Endothelial cell (in vitro differentiated cells): ENCODE measurements around the gene CARHSP1. TPM values are rescaled to one million over a fixed set of nuclear protein-coding genes. Genes with fewer than 3 reads are reported as not detected.

Experiments
- DNase-seq: peaks from one replicate; pipeline ENCODE4 v3.0.0; 2021; ENCODE audit warnings: low spot score
- H3K27ac Mint-ChIP-seq: one replicate; pipeline ENCODE4 v1.8.0; 2021; ENCODE audit warnings: mixed read lengths, inconsistent platforms; ENCODE audit not compliant: unreplicated experiment
- H3K27me3 Mint-ChIP-seq: one replicate; pipeline ENCODE4 v1.8.0; 2021; ENCODE audit warnings: mild to moderate bottlenecking, moderate library complexity, mixed read lengths, inconsistent platforms; ENCODE audit not compliant: unreplicated experiment
- H3K36me3 Mint-ChIP-seq: one replicate; pipeline ENCODE4 v1.8.0; 2021; ENCODE audit warnings: mild to moderate bottlenecking, low read depth, mixed read lengths, inconsistent platforms; ENCODE audit not compliant: unreplicated experiment
- H3K4me1 Mint-ChIP-seq: one replicate; pipeline ENCODE4 v1.8.0; 2021; ENCODE audit warnings: mild to moderate bottlenecking, mixed read lengths, inconsistent platforms; ENCODE audit not compliant: unreplicated experiment
- H3K4me3 Mint-ChIP-seq: one replicate; pipeline ENCODE4 v1.8.0; 2021; ENCODE audit warnings: mild to moderate bottlenecking, mixed read lengths, inconsistent platforms; ENCODE audit not compliant: unreplicated experiment
- H3K9me3 Mint-ChIP-seq: one replicate; pipeline ENCODE4 v1.8.0; 2021; ENCODE audit warnings: mixed read lengths, inconsistent platforms; ENCODE audit not compliant: unreplicated experiment
- total RNA-seq: library from RNA; stranded (reverse); fragmentation: NEBNext Ultra II Directional; extraction: Animal tissue kit (Norgen Biotek cat#: 25700); gene quantifications from one replicate; pipeline ENCODE4 v1.2.1, GENCODE V29; 2021; ENCODE audit not compliant: unreplicated experiment
- TF ChIP-seq, protein P1 (sequence below): fragments of 200-600 bp; sonication (generic); IDR thresholded peaks from one replicate; pipeline ENCODE4 v1.5.0; 2021; ENCODE audit warnings: antibody characterized with exemption; ENCODE audit not compliant: unreplicated experiment

CARHSP1 gene
- total RNA-seq, 1 donor from 2014 or later, result 127 TPM

DNA sequence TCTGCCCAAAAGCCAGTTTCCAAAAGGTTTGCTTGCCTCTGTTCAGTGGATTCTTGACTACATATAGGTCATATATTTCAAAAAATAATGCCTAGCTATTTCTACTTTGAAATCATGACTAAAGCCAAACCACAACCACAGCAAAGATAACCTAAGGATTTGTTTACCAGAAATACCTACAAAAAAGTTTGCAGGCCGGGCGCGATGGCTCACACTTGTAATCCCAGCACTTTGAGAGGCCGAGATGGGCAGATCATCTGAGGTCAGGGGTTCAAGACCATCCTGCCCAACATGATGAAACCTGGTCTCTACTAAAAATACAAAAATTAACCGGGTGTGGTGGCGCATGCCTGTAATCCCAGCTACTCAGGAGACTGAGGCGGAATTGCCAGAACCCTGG is 15.2 kb downstream of the CARHSP1 start:
- Mint-ChIP-seq H3K27ac (no peak overlapping the region), H3K9me3 (no peaks in the 10 kb centered on the region), H3K27me3 (peaks cover 15% of the 10 kb centered on the region), H3K4me1 (peaks cover 48% of the 10 kb centered on the region), H3K36me3 (peaks cover 42% of the 10 kb centered on the region), H3K4me3 (no peak overlapping the region)
- no peak for DNase-seq
- TF ChIP-seq, protein P1, sequence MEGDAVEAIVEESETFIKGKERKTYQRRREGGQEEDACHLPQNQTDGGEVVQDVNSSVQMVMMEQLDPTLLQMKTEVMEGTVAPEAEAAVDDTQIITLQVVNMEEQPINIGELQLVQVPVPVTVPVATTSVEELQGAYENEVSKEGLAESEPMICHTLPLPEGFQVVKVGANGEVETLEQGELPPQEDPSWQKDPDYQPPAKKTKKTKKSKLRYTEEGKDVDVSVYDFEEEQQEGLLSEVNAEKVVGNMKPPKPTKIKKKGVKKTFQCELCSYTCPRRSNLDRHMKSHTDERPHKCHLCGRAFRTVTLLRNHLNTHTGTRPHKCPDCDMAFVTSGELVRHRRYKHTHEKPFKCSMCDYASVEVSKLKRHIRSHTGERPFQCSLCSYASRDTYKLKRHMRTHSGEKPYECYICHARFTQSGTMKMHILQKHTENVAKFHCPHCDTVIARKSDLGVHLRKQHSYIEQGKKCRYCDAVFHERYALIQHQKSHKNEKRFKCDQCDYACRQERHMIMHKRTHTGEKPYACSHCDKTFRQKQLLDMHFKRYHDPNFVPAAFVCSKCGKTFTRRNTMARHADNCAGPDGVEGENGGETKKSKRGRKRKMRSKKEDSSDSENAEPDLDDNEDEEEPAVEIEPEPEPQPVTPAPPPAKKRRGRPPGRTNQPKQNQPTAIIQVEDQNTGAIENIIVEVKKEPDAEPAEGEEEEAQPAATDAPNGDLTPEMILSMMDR, result no peak

DNA sequence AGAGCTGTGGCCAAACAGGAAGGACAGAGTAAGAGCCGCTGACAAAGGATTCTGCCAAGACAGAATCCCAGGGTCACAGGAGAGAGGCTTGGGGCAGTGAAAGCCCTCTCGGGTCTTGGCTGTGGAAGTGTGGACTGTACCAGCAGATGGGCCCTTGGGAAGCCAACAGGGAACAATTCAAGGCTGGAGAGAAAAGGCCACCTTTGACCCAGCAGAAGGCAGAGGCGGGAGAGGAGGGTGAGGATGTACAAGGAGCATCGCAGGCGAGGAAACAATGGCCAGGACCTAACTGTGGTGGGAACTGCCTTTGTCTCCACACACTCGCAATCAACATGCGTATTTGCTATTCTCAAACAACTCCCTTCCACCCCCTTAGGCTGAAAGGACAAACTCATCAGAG is 15.7 kb downstream of the CARHSP1 start:
- Mint-ChIP-seq H3K27me3 (peaks cover 15% of the 10 kb centered on the region), H3K27ac (peak overlapping the region; percentile 67), H3K4me1 (peaks cover 43% of the 10 kb centered on the region), H3K4me3 (no peak overlapping the region), H3K9me3 (no peaks in the 10 kb centered on the region), H3K36me3 (peaks cover 40% of the 10 kb centered on the region)
- DNase-seq, result no peak
- TF ChIP-seq, protein P1, result no peak

DNA sequence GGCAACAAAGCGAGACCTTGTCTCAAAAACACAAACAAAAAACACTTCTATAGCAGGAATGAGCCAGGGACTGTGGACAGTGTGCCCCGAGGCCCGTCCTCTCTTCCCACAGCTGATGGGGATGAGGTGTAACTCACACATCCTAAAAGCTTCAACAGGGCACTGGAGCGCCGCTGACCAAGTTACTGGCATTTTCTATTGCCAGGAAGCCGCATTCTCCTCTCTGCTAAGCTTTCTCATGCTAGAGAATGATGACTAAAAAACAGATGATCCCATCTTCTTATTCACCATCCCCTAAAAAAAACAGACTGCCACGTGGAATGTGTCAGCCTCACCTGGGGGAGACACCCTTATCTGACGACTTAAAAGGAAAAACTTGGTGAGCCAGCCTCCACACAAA is 16.3 kb downstream of the CARHSP1 start:
- H3K4me3 Mint-ChIP-seq, result no peak overlapping the region
- no peaks in the 10 kb centered on the region for H3K9me3 Mint-ChIP-seq
- no peak for DNase-seq
- H3K27ac Mint-ChIP-seq, result peak overlapping the region; percentile 67
- TF ChIP-seq, protein P1, result no peak
- peaks cover 36% of the 10 kb centered on the region for H3K36me3 Mint-ChIP-seq
- H3K27me3 Mint-ChIP-seq, result peaks cover 11% of the 10 kb centered on the region
- H3K4me1 Mint-ChIP-seq, result peaks cover 39% of the 10 kb centered on the region

DNA sequence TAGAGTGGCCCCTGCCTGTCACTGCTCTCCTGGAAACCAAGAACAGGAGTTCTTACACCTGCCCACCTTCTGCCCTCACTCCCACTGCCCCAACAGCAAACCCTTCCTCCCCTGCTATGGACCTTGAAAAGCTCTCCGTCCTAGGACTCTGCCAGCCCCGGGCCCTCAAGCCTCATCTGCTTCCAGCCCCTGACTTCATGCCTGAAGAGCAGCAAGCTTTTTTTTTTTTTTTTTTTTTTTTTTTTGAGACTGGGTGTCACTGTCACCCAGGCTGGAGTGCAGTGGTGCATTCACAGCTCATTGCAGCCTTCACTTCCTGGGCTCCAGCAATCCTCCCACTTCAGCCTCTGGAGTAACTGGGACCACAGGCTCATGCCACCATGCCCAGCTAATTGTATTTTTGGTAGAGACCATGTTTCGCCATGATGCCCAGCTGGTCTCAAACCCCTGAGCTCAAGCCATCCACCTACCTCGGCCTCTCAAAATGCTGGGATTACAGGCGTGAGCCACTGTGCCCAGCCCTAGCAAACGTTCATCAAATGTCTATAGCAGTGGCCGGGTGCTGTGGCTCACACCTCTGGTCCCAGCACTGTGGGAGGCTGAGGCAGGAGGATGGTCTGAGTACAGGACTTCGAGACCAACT is 16.9 kb downstream of the CARHSP1 start:
- Mint-ChIP-seq H3K4me1 (peaks cover 37% of the 10 kb centered on the region), H3K27ac (peak overlapping the region; percentile 37), H3K4me3 (peak overlapping the region; percentile 75), H3K36me3 (peaks cover 36% of the 10 kb centered on the region), H3K27me3 (peaks cover 9% of the 10 kb centered on the region), H3K9me3 (no peaks in the 10 kb centered on the region)
- no peak for DNase-seq
- TF ChIP-seq, protein P1, result no peak

DNA sequence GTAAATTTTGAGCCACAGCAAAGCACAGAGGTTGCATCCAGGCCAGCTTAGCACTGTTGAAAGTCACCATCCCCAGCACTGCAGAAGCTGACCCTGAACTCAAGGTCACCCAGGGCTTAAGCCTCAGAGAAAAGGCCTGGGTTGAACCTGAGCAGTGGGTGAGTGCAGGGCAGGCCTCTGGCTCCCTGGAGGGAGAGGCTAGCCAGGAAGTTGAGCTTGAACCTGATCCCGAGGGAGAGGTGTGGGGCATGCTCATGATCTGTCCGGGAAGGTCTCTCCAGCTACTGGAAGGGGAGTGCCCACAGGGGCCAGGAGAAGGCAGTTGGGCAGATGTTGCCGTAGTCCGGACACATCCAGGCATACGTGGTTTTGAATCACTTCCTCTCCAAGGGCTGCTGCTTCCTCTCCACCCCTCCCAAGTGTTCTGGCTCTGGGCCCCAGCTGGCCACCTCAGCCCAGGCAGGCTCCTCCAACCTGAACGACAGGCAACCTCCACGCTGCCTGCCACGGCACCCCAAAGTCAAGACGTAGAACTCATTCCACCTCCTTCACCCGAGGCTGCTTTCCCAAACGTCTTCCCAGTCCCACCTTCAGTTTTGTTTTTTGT is 18.4 kb downstream of the CARHSP1 start:
- TF ChIP-seq, protein P1, result no peak
- Mint-ChIP-seq H3K36me3 (peaks cover 28% of the 10 kb centered on the region), H3K9me3 (no peaks in the 10 kb centered on the region), H3K27me3 (peaks cover 11% of the 10 kb centered on the region), H3K27ac (peak overlapping the region; percentile 81), H3K4me1 (peaks cover 28% of the 10 kb centered on the region), H3K4me3 (peak overlapping the region; percentile 5)
- DNase-seq, result peak; percentile 34
